IPS DF 19.7 (cell line): ENCODE results near the gene FUT1.
"Not testable (repeated sequence)": the region's sequence is repeated elsewhere in the genome, so short reads cannot be mapped to it uniquely, and the experiment has no call there.

Experiments
- DNase-seq: peaks from one replicate; pipeline ENCODE4 v3.0.0-alpha.2; 2013; ENCODE audit warnings: low read depth, low spot score

FUT1 gene

GRCh38 chr19:48752496-48753365, at the start of gene FUT1:
FUT1 (minus strand) TSS chr19:48752641; CDS start chr19:48751281, 1,360 bp downstream.
- no peak for DNase-seq

GRCh38 chr19:48799358-48800300, 47.2 kb upstream of the FUT1 start:
- DNase-seq, result no peak

- no peak for DNase-seq
Observed at GRCh38 chr19:48798937-48799336, 46.5 kb upstream of the FUT1 start.

GRCh38 chr19:48797103-48797502, 44.7 kb upstream of the FUT1 start:
- no peak for DNase-seq

GRCh38 chr19:48796298-48797083, 44.0 kb upstream of the FUT1 start:
- DNase-seq, result no peak

- no peak for DNase-seq
Observed at GRCh38 chr19:48795685-48796070, 43.2 kb upstream of the FUT1 start.

GRCh38 chr19:48795055-48795684, 42.7 kb upstream of the FUT1 start:
- DNase-seq, result no peak

GRCh38 chr19:48794291-48794690, 41.9 kb upstream of the FUT1 start:
- DNase-seq, result no peak

GRCh38 chr19:48793271-48793670, 40.8 kb upstream of the FUT1 start:
- no peak for DNase-seq

- not testable (repeated sequence) for DNase-seq
Observed at GRCh38 chr19:48787331-48787730, 34.9 kb upstream of the FUT1 start.

- DNase-seq, result not testable (repeated sequence)
Observed at GRCh38 chr19:48786422-48786821, 34.0 kb upstream of the FUT1 start.

- no peak for DNase-seq
Observed at GRCh38 chr19:48784527-48784926, 32.1 kb upstream of the FUT1 start.

- no peak for DNase-seq
Observed at GRCh38 chr19:48780631-48781391, 28.4 kb upstream of the FUT1 start.

GRCh38 chr19:48779636-48780035, 27.2 kb upstream of the FUT1 start:
- DNase-seq, result no peak

- no peak for DNase-seq
Observed at GRCh38 chr19:48777720-48778119, 25.3 kb upstream of the FUT1 start.

GRCh38 chr19:48777139-48777538, 24.7 kb upstream of the FUT1 start:
- no peak for DNase-seq

GRCh38 chr19:48772503-48772953, 20.1 kb upstream of the FUT1 start:
- no peak for DNase-seq

- DNase-seq, result no peak
Observed at GRCh38 chr19:48770734-48771472, 18.5 kb upstream of the FUT1 start.

GRCh38 chr19:48770266-48770665, 17.8 kb upstream of the FUT1 start:
- DNase-seq, result no peak
